ENCODE data around the gene KIF16B.

GRCh38 chr20:16620961-16621360 lies 47.7 kb upstream of the KIF16B start:
- TF ChIP-seq, protein P1, sequence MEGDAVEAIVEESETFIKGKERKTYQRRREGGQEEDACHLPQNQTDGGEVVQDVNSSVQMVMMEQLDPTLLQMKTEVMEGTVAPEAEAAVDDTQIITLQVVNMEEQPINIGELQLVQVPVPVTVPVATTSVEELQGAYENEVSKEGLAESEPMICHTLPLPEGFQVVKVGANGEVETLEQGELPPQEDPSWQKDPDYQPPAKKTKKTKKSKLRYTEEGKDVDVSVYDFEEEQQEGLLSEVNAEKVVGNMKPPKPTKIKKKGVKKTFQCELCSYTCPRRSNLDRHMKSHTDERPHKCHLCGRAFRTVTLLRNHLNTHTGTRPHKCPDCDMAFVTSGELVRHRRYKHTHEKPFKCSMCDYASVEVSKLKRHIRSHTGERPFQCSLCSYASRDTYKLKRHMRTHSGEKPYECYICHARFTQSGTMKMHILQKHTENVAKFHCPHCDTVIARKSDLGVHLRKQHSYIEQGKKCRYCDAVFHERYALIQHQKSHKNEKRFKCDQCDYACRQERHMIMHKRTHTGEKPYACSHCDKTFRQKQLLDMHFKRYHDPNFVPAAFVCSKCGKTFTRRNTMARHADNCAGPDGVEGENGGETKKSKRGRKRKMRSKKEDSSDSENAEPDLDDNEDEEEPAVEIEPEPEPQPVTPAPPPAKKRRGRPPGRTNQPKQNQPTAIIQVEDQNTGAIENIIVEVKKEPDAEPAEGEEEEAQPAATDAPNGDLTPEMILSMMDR (IDR thresholded peaks at IDR 0.05) = no peak
- no peak for TF ChIP-seq ZFX (IDR thresholded peaks at IDR 0.05; ENCODE audit: borderline replicate concordance)
